OCI-LY7 (cell line): ENCODE results near the gene SPAG6. TPM values are rescaled to one million over a fixed set of nuclear protein-coding genes. Genes with fewer than 3 reads are reported as not detected.
"Not testable (repeated sequence)": the region's sequence is repeated elsewhere in the genome, so short reads cannot be mapped to it uniquely, and the experiment has no call there.

Experiments
- BruUV-seq: library from RNA; stranded (reverse); fragments of 400-500 nt; replicated peaks from 2 replicates; lab custom pipeline; 2021; lab: Mats Ljungman, UMichigan
- CTCF ChIA-PET: fragments of 300-600 bp; sonication (Branson Sonifier 250); formaldehyde crosslinking; loops from one replicate; lab custom pipeline; 2022; ENCODE audit warnings: antibody characterized with exemption; ENCODE audit not compliant: unreplicated experiment; lab: Charles Lee
- POLR2A ChIA-PET: fragments of 300-600 bp; sonication (Branson Sonifier 250); formaldehyde crosslinking; loops from one replicate; lab custom pipeline; 2022; ENCODE audit warnings: antibody characterized with exemption; lab: Charles Lee
- DNase-seq: peaks from one replicate; pipeline ENCODE4 v3.0.0-alpha.2; 2015; ENCODE audit warnings: low spot score
- H2AFZ ChIP-seq: fragments of 200-600 bp; sonication (generic), shearing (Covaris generic); 2 replicates; pipeline ENCODE4 v1.6.1; 2014; ENCODE audit warnings: mild to moderate bottlenecking, antibody characterized with exemption, low read length, moderate library complexity
- H3K27ac ChIP-seq: fragments of 200-600 bp; sonication (generic); 2 replicates; pipeline ENCODE4 v1.5.1; 2014; ENCODE audit warnings: mixed run types, low read depth, mild to moderate bottlenecking, moderate library complexity, low read length, inconsistent platforms; ENCODE audit not compliant: poor library complexity, severe bottlenecking
- H3K36me3 ChIP-seq: fragments of 200-600 bp; sonication (generic); 2 replicates; pipeline ENCODE4 v1.6.1; 2014; ENCODE audit warnings: mild to moderate bottlenecking, antibody characterized with exemption, low read length, moderate library complexity, mixed read lengths; ENCODE audit not compliant: insufficient read depth
- H3K4me1 ChIP-seq: fragments of 200-600 bp; sonication (generic); 2 replicates; pipeline ENCODE4 v1.5.1; 2014; ENCODE audit warnings: mild to moderate bottlenecking, low read length; ENCODE audit not compliant: insufficient read depth, poor library complexity, severe bottlenecking
- H3K4me2 ChIP-seq: fragments of 200-600 bp; sonication (generic); 2 replicates; pipeline ENCODE4 v1.6.1; 2014; ENCODE audit warnings: mild to moderate bottlenecking, low read length
- H3K4me3 ChIP-seq: fragments of 200-600 bp; sonication (generic); 2 replicates; pipeline ENCODE4 v1.5.1; 2014; ENCODE audit warnings: mild to moderate bottlenecking, low read depth, low read length; ENCODE audit not compliant: poor library complexity, severe bottlenecking
- H3K79me2 ChIP-seq: fragments of 200-600 bp; sonication (generic); 2 replicates; pipeline ENCODE4 v1.6.1; 2016; ENCODE audit warnings: low read depth, mild to moderate bottlenecking, low read length, moderate library complexity, mixed read lengths; ENCODE audit not compliant: insufficient read depth
- H3K9me2 ChIP-seq: fragments of 200-600 bp; sonication (generic); 2 replicates; pipeline ENCODE4 v1.6.1; 2016; ENCODE audit warnings: mild to moderate bottlenecking, low read length, mixed read lengths; ENCODE audit not compliant: insufficient read depth
- H3K9me3 ChIP-seq: fragments of 200-600 bp; sonication (generic); 2 replicates; pipeline ENCODE4 v1.6.1; 2014; ENCODE audit warnings: mild to moderate bottlenecking, mixed run types, low read length, mixed read lengths
- H4K20me1 ChIP-seq: fragments of 200-600 bp; sonication (generic); 2 replicates; pipeline ENCODE4 v1.6.1; 2014; ENCODE audit warnings: mild to moderate bottlenecking, antibody characterized with exemption, low read length, moderate library complexity, mixed read lengths; ENCODE audit not compliant: insufficient read depth
- CTCF ChIP-seq: fragments of 200-600 bp; sonication (generic); conservative IDR thresholded peaks from 2 replicates; pipeline ENCODE4 v1.5.1; 2014; ENCODE audit warnings: mild to moderate bottlenecking, antibody characterized with exemption, low read length, moderate library complexity, mixed read lengths
- EZH2phosphoT487 ChIP-seq: fragments of 200-600 bp; sonication (generic); IDR thresholded peaks from 2 replicates; pipeline ENCODE4 v1.6.1; 2018; ENCODE audit warnings: low read depth, borderline replicate concordance, mild to moderate bottlenecking, mixed run types, antibody characterized with exemption, low read length, moderate library complexity, mixed read lengths
- intact Hi-C: fragments of 100-400 bp; cut with micrococcal nuclease; formaldehyde crosslinking; loops from one replicate; pipeline ENCODE4 v1.10.0; 2022; ENCODE audit not compliant: unreplicated experiment
- total RNA-seq, 2 experiments: library from RNA; depleted of rRNA in 1 of 2; stranded (reverse); fragments of >200 nt in 1 of 2; shearing (Covaris generic) in 1 of 2; gene quantifications; 2 replicates each; pipeline ENCODE4 v1.2.3, GENCODE V29; 2014 to 2022

Gene SPAG6
- total RNA-seq, 2 experiments from 2014 or later, result not detected

GRCh38 chr10:22305721-22306120 is 39.6 kb upstream of the SPAG6 start:
- Histone ChIP-seq H3K4me1 (no peaks in the 10 kb centered on the region), H4K20me1 (no peaks in the 10 kb centered on the region), H3K27ac (no peak overlapping the region), H3K36me3 (no peaks in the 10 kb centered on the region), H3K4me3 (no peak overlapping the region), H2AFZ (no peak overlapping the region), H3K9me2 (no peaks in the 10 kb centered on the region), H3K4me2 (no peak overlapping the region), H3K79me2 (no peaks in the 10 kb centered on the region), H3K9me3 (no peaks in the 10 kb centered on the region)
- BruUV-seq, result no TSS peak
- ChIA-PET CTCF (no interaction called here), POLR2A (interaction anchor here (0.7 kb wide), 1 partner anchor 18 kb away, joined by 3 read pairs; no protein-coding TSS in a partner anchor)
- TF ChIP-seq EZH2phosphoT487 (no peak), CTCF (no peak)
- no peak for DNase-seq
- intact Hi-C loops, result no loop called here

GRCh38 chr10:22308390-22308789 is 36.9 kb upstream of the SPAG6 start:
- BruUV-seq, result no TSS peak
- H3K36me3 ChIP-seq, result no peaks in the 10 kb centered on the region
- H3K9me2 ChIP-seq, result no peaks in the 10 kb centered on the region
- no peaks in the 10 kb centered on the region for H3K79me2 ChIP-seq
- intact Hi-C loops, result no loop called here
- no peaks in the 10 kb centered on the region for H3K4me1 ChIP-seq
- H3K27ac ChIP-seq, result no peak overlapping the region
- CTCF ChIA-PET, result no interaction called here
- H3K4me3 ChIP-seq, result no peak overlapping the region
- no peaks in the 10 kb centered on the region for H3K9me3 ChIP-seq
- no peak overlapping the region for H2AFZ ChIP-seq
- no peak for DNase-seq
- no peaks in the 10 kb centered on the region for H4K20me1 ChIP-seq
- H3K4me2 ChIP-seq, result no peak overlapping the region
- TF ChIP-seq EZH2phosphoT487 (no peak), CTCF (no peak)
- POLR2A ChIA-PET, result interaction anchor here (0.5 to 0.9 kb wide), 7 partner anchors 10 to 284 kb away, joined by 3 to 6 read pairs (median 3); no protein-coding TSS in a partner anchor

GRCh38 chr10:22309180-22310000 is 35.9 kb upstream of the SPAG6 start:
- Histone ChIP-seq H3K79me2 (no peaks in the 10 kb centered on the region), H3K4me2 (no peak overlapping the region), H3K36me3 (no peaks in the 10 kb centered on the region), H4K20me1 (no peaks in the 10 kb centered on the region), H3K4me3 (no peak overlapping the region), H3K9me2 (no peaks in the 10 kb centered on the region), H3K27ac (no peak overlapping the region), H3K4me1 (no peaks in the 10 kb centered on the region), H3K9me3 (no peaks in the 10 kb centered on the region), H2AFZ (no peak overlapping the region)
- TF ChIP-seq CTCF (no peak), EZH2phosphoT487 (no peak)
- POLR2A ChIA-PET, result no interaction called here
- CTCF ChIA-PET, result no interaction called here
- intact Hi-C loops, result no loop called here
- no TSS peak for BruUV-seq
- no peak for DNase-seq

GRCh38 chr10:22310012-22310411 is 35.3 kb upstream of the SPAG6 start:
- CTCF ChIA-PET, POLR2A ChIA-PET: not testable (repeated sequence)

More at GRCh38 chr10:22310012-22310411, 35.3 kb upstream of the SPAG6 start:
- H2AFZ ChIP-seq, H3K4me1 ChIP-seq, DNase-seq, H3K4me2 ChIP-seq, BruUV-seq, H3K36me3 ChIP-seq, H3K27ac ChIP-seq, H3K4me3 ChIP-seq, H3K9me3 ChIP-seq, H3K9me2 ChIP-seq, H3K79me2 ChIP-seq, H4K20me1 ChIP-seq: not testable (repeated sequence)
- intact Hi-C loops, result loop anchor here (10.0 kb wide), 1 partner anchor 295 kb away; no protein-coding TSS in a partner anchor
